ENCODE results near the gene NTSR2.

- TF ChIP-seq CTCF (IDR thresholded peaks at IDR 0.05) (no peak), POLR2A (IDR thresholded peaks at IDR 0.05) (no peak)
Observed at GRCh38 chr2:11629215-11629614, 40.8 kb downstream of the NTSR2 start.
